Hypothalamus (tissue), 51 donors: ENCODE results near the gene BIK.

Source experiments
- DNase-seq, 51 donors: peaks; one replicate each; lab custom pipeline; 2025; lab: John Stamatoyannopoulos, UW

BIK gene

GRCh38 chr22:43110444-43110926 lies at the start of gene BIK:
TSS of gene BIK (plus strand) at chr22:43110750. CDS start at chr22:43124023, 13,273 bp downstream.
- DNase-seq, result peak in 9 of 51 donors; percentile 2 to 27 (median 8)

- DNase-seq, result no peak
These were observed 44.4 kb upstream of the BIK start for GRCh38 chr22:43066134-43066533.

DNA sequence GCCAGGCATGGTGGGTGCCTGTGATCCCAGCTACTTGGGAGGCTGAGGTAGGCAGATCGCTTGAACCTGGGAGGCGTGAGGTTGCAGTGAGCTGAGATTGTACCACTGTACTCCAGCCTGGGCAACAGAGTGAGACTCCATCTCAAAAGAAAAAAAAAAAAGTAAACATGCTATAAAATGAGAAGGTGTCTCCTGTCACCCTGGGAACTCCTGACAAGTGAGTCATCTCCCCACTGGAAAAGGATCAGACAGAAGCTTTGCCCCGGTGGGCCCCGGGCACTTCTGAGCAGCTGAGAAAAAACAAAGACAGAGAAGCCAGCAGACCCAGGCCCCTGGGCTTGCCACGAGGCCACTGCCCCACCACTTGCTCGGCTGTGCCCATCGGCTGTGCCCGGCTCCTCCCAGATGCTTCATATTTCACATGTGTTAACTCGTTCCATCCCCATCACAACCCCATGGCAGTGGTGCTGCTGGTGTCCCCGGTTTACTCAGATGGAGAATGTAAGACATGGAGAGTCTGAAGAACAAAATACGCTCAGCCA lies 43.6 kb upstream of the BIK start:
- no peak for DNase-seq

DNA sequence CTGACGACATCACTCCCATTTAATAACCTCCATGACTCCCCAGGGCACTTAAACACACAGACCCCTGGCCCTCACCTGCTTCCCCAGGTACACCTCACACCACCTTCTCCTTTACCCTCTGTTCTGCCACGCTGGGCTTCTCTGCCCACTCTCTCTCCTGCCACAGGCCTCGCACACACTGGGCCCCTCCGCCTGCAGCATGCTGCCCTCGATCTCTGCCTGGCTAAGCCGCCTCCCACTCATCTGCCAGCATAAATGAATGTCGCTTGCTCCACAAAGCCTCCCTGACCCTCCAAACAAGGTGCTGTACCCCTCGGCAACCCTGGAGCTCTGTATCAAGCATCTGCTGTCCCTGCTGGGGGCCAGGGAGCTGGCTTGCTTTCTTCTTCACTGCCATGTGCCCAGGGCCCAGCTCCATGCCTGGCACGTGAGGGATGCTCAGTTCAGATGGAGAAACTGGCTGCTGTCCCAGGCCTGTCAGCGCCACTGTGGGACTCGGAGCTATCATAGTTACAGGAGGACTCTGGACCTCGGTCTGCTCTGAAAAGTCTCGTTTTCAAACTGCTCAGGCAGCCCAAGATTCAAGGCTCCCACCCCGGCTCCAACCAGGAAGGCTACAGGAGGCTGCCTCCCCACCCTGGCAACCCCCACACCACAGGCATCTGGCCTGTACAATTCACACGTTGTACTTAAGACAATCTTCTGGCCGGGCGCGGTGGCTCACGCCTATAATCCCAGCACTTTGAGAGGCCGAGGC lies 33.3 kb upstream of the BIK start:
- peak in 17 of 51 donors; percentile 4 to 36 (median 16) for DNase-seq

DNA sequence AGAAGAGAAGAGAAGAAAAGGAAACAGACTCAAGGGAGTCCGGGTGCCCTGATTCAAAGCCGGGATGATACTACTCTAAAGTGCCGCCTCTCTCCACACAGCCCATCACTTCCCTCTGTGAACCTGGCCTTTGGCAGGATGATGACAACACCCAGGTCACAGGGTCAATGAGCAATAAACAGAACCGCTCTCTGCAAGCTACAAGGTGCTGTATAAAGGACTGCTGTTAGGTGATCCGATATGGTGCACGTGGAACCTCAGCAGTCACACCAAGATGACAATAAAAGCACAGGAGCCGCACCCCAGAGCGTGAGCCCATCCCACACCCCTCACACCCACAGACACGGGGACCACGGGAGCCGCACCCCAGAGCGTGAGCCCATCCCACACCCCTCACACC lies 32.0 kb upstream of the BIK start:
- no peak for DNase-seq

DNA sequence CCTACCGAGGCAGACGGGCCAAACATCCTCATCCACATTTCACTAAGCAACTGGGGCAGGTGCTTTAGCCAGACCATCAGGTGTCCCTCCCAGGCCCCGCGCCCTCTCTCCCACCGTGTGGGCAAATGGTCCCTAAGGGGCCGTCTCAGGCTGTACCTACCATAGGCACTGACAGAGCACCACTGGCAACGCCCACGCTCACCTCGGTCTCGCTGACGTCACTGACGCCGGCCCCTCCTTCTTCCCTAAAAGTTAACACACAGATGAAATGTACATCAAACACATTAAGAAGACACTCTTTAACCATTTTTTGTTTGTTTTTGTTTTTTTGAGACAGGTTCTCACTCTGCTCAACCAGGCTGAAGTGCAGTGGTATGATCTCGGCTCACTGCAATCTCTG lies 30.8 kb upstream of the BIK start:
- DNase-seq, result no peak

DNA sequence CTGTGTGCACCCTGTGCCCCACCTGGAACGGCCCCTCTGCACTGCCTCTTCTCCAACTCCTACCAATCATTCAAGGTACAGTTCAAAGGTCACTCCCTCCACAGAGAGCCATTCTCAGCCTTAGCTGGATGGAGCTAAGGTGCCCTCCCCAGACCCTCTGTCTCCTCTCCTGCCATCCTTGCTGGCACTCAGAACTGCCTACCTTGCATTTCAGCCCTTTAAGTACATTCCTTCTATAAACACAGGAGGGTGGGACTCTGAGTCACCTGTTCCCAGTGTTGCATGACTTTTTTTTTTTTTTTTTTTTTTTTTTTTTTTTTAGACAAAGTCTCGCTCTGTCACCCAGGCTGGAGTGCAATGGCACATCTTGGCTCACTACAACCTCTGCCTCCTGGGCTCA lies 29.9 kb upstream of the BIK start:
- no peak for DNase-seq

- no peak for DNase-seq
These were observed 28.6 kb upstream of the BIK start for GRCh38 chr22:43081968-43082367.

DNA sequence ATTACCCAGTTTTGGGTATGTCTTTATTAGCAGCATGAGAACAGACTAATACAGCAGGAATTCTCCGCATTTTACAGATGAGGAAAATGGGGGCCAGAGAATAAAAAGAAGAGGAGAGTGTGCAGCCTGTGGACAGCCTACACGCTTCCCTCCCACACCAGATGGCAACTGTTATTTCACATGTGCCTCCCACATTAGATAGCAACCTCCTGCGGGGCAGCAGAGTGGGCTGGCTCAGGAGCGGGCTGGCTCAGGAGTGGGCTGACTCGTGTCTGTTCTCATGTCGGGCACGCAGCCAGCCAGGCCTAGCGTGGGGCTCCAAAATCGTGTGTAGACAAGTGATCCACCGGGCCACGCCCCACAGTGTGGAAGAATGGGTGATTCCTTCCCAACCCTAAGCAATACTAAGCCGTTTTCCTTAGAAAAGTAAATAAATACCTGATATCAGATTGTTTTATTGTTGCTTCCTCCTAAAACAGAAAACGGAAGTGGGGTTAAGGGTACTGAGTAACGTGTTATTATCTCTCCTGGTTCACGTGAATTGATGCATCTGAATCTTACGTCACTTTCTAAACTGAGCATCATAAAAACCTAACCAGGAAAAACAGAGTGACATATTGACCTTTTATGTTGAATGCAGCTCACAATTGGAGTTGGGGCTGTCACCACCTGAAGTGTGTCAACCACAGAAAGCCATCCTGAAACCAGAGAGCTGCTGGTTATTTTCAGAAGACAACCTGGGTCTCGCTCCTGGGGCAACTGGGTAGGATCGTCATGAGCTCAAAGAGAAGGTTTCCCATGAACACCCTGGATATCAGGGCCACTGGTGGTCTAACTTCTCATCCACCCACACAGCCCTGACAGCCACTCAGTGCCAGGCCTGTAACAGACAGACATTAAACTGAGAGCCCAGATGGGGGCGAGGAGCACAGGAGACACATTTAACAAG lies 24.6 kb upstream of the BIK start:
- peak in 1 of 51 donors; percentile 10 for DNase-seq

GRCh38 chr22:43088627-43088983 lies 21.9 kb upstream of the BIK start:
- peak in 1 of 51 donors; percentile 30 for DNase-seq

- peak in 50 of 51 donors; percentile 16 to 89 (median 75) for DNase-seq
These were observed 21.4 kb upstream of the BIK start, which contains the start of gene TTLL1 for GRCh38 chr22:43088984-43089717. TSS of gene TTLL1 (minus strand) at chr22:43089391. CDS start at chr22:43075586, 13,805 bp downstream.

DNA sequence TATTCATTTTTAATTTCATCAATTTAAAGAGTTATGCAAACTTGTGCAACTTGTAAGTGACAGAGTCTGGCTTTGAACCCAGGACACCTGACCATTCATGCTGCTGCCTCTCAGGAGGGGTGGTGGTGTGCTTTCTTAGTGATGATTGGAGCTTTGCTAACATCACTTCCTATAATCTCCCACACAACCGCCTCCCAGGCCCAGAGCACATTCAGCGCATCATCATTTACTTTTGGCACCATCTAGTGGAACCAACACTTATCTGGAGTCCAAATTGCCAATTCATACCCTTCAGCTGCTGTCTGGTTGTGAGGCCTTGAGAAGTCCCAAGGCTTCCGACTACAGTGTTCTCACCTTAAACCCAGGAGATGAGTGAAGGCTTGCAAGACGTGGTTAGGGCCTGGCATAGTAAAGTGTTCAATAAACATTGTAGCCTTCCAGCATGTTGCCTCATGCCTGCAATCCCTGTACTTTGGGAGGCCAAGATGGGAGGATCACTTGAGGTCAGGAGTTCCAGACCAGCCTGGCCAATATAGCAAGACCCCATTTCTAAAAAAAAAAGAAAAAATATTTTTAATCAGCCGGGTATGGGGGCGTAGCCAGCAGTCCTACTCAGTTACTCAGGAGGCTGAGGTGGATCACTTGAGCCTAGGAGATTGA lies 20.3 kb upstream of the BIK start:
- DNase-seq, result peak in 18 of 51 donors; percentile 2 to 62 (median 16)

DNA sequence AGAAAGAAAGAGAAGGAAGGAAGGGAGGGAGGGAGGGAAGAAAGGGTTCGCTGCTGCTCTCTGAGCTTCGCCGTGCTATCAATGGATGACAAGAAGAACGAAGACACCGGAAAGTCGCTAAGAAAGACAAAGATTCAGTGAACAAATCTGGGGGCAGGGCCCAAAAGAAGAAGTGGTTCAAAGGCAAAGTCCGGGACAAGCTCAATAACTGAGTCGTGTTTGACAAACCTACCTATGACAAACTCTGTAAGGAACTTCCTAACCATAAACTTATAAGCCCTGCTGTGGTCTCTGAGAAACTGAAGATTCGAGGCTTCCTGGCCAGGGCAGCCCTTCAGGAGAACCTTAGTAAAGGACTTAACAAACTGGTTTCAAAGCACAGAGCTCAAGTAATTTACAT lies 18.5 kb upstream of the BIK start:
- no peak for DNase-seq

DNA sequence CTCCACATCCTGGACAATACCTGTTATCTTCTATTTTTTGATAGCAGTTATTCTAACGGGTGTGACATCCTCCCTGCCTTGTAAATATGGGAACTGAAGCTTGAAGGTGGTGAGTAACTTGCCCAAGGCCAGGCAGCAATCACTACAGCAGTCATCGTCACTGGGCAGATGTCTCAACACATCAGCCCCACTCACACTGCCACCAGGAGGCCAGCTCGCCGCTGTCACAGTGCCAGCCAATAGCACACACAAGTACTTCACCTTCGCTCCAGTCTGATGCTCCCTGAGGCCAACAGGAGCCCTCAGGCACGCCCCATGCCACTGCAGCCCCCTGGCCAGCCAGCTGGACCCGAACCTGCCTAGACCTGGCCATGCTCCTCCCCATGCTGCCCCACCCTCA lies 16.5 kb upstream of the BIK start:
- DNase-seq, result no peak

DNA sequence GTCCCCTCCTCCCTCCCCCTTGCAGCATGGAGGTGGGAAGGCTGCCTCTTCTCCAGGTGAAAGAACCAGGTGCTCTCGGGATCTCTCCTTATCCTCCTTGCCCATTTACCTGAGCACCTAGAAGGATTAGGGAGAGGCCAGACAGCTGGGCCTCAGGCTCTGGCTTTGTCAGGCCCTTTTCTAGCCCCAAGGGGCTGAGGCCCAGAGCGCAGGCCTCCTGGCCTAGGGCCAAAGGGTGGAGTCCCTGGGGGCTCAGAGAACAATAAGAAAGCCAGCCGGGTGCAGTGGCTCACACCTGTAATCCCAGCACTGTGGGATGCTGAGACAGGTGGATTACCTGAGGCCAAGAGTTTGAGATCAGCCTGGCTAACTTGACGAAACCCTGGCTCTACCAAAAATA lies 16.0 kb upstream of the BIK start:
- no peak for DNase-seq

DNA sequence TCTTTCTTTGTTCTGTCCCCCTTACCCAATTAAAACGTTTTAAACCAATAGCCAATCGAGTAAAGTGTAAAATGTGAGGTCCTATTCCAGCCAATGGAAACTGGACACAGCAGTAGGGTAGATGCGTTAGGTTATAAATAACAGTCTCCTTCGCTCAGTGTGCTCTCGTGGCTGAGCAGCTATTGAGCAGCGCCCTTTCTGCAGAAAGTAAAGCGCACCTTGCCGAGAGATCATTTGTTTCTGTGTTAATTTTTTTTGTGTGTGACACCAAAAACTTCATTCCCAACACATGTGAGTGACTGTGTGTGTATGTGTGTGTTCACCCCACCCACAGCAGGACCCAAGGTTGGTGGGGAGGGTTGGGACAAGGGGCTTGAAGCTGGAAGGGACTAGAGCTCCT lies 14.1 kb upstream of the BIK start:
- DNase-seq, result no peak

GRCh38 chr22:43098356-43098755 lies 12.2 kb upstream of the BIK start:
- no peak for DNase-seq

GRCh38 chr22:43099095-43099494 lies 11.5 kb upstream of the BIK start:
- no peak for DNase-seq

- no peak for DNase-seq
These were observed 10.3 kb upstream of the BIK start for GRCh38 chr22:43100225-43100624.

DNA sequence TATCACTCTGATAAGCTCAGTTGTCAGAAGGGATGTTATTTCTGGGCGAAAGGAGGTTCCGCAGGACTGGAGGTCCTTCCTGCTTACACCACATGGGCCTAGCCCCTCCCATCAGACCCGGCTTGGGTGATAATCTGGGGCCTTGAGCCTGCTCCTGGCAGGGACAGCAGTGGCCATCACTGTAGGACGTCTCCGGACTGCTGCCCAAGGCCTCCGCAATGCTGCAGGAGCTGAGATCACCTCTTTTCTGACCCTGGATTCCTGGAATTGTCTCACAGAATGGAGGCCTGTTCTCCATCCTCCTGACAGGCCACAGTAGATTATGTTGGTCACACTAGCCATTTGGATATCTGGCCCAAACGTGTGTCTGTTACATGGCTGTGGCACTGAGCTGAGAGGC lies 9.2 kb upstream of the BIK start:
- DNase-seq, result no peak
